GM21737 (cell line): ENCODE results near the gene MED31.
"Not testable (repeated sequence)": the region's sequence is repeated elsewhere in the genome, so short reads cannot be mapped to it uniquely, and the experiment has no call there.

Experiments used
- ATAC-seq: cut with Tn5 transposase; IDR thresholded peaks from one replicate; pipeline ENCODE4 v1.9.1; 2021; ENCODE audit warnings: mild to moderate bottlenecking, moderate library complexity; ENCODE audit not compliant: unreplicated experiment

Gene MED31

GRCh38 chr17:6677946-6678345 lies 26.5 kb upstream of the MED31 start:
- no peak for ATAC-seq

DNA sequence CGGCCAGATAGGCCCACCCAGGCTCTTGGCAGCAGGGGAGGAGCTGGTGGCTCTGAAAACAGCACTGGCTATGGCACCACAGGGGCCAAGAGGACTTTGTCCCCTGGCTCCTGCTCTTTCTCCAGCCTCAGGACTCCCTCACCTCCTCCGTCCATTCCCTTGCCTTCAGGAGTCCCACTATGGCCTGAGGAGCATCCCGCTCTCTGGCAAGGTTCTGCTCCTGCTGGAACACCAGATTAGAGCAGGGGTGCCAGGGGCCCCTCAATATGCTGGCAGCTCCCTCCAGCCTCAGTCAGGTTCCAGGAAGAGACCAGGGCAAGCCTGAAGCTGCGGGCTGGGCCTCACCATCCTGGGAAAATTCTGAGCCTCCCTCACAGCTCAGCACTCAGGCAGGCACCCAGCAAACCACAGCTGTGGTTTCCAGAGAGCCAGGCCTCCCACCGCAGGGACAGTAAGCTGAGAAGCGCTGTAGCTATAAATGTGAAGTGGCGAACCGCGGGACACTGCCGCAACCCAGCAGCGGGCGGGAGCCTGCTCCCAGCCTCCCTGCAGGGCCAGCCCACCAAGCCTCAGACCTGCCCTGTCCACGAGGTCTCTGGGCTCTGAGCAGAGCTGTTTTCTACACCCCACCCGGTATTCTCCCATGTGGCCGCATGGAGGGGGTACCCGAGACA lies 25.9 kb upstream of the MED31 start:
- ATAC-seq: no peak

DNA sequence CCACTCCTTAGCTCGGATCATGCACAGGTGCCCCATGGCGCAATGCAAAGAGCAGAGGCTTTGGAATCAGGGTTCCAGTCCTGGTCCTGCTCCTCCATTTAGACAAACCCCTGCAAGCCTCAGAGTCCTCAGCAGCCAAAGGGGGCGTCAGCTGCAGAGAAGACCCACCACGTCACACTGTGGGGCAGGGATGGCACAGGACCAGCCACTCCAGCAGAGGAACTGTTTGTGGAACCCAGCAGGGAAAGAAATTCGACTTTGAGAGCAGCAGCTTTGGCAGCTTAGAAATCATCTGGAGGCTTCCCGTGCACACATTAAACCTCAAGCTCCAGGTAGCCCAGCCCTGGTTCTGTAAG lies 25.4 kb upstream of the MED31 start:
- ATAC-seq: no peak

GRCh38 chr17:6675201-6675825 lies 23.9 kb upstream of the MED31 start:
- ATAC-seq: no peak

- ATAC-seq: no peak
These were observed 23.2 kb upstream of the MED31 start for GRCh38 chr17:6674586-6674985.

GRCh38 chr17:6671431-6671830 lies 20.0 kb upstream of the MED31 start:
- no peak for ATAC-seq

- ATAC-seq: no peak
These were observed 19.6 kb upstream of the MED31 start for GRCh38 chr17:6670999-6671398.

DNA sequence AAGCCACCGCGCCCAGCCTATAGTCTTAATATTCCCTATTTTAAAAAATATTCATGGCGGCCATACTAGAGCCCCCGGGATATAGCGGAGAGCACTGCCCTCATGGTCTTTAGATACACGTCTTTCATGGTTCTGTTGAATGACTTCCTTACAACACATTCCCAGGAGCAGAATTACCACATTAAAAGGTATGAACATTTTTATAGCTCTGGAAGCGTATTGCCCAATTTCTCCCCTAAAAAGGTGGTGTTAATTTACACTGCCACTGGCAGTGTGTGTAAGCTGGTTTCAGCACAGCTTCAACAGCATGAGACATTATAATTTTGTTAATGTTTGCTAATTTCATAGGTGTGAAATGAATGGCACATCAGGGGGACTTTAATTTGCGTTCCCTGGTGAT lies 19.2 kb upstream of the MED31 start:
- no peak for ATAC-seq

DNA sequence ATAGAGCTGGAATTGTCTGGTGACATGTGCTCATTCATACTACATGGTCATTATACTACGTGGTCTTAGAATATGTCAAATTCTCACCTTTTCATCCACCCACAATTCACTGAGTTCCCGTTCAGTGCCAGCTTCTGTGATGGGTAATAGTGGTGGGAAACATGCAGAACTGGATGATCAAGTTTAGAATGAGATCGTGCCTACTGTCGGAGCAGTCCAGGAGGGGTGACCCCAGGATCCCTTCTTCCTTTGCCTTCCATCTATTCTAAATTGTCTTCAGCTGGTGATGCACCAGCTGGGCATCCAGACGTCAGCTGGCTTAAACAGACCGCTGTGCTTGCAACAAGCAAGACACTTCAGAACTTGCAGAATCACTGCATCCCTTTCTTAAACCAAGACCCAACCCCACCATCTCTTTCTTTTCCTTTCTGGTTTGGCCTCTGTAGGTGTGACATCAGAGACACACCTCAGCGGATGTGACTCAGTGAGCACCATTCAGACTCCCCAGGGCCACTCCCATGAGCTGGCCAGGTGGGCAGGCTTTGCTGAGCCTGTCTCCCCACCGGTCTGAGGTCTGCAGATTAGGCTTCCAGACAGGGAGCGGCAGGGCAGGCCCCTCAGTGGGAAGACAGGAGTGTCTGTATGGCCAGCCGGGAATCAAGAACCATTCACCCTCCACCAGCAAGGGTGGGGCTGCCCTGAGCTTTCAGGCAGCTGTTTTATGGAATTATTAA lies 18.2 kb upstream of the MED31 start:
- ATAC-seq: no peak

- no peak for ATAC-seq
These were observed 17.5 kb upstream of the MED31 start for GRCh38 chr17:6668727-6669425.

DNA sequence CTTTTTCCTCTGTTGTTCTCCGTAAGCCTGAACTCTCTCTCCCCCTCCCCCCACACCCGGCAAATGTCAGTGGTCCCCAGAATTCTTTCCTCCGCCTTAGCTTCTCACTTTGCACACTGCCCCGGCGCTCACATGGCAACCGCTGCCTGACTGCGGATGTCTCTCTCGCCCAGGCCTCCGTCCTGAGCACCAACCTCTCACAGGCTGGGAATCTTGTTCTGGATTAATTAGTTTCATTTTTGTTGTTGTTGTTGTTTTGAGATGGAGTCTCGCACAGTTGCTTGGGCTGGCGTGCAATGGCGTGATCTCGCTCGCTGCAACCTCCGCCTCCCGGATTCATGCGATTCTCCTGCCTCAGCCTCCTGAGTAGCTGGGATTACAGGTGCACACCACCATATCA lies 16.8 kb upstream of the MED31 start:
- no peak for ATAC-seq

DNA sequence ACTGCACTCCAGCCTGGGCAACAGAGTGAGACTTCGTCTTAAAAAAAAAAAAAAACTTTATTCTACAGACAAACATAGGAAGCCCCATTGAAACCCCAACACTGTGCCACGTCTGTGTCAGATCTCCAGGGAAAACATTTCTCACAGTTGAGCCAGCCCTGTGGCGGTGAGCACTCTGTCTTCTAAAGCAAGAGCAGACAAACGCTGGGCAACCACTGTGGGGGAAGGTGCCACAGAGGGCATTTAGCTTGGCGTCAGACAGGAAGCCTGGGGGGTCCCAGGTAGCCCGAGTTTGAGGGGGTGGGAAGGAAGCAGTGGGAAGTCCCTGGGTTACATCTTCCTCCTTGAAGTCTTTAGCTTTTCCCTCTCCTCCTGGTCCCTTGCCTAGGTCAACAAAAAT lies 16.1 kb upstream of the MED31 start:
- no peak for ATAC-seq

DNA sequence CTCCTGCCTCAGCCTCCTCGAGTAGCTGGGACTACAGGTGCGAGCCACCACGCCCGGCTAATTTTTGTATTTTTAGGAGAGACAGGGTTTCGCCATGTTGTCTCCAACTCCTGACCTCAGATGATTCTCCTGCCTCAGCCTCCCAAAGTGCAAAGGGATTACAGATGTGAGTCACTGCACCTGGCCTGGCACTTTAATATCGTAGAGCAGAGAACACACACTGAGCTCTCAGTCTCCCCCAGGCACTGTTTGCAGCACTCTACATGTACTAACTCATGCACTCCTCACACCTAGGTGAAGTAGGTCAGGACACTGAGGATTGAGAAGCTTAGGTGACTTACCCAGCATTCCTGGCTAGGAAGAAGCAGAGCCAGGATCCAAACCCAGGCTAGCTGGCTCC lies 15.2 kb upstream of the MED31 start:
- no peak for ATAC-seq

DNA sequence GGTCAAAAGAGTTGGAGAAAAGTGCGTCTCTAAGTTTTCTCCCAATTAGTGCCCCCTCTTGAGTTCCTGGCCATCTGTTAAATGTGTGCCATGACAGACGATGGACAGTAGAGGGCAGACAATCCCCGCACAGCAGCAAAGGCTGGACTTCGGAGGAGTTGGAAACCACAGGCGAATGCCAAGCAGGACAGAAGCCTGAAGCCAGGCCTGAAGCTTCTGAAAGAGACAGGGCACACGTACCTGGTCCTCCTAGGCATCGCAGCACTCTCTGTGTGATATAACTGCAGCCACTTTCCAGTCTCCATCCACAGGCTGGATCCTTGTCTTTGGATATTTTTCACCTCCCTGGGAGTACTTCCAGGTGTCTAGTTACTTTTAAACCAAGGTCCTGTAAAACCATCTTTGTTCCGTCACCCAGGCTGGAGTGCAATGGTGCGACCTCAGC lies 14.7 kb upstream of the MED31 start:
- ATAC-seq: no peak

DNA sequence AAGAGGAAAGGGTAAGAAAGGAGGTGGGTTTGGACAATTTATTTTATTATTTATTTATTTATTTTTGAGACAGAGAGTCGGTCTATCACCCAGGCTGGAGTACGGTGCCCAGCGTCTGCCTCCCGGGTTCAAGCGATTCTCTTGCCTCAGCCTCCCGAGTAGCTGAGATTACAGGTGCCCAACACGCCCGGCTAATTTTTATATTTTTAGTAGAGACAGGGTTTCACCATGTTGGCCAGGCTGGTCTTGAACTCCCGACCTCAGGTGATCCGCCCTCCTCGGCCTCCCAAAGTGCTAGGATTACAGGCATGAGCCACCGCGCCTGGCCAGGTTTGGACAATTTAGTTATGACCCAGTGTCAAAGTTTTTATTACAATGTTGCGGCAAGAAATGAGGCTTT lies 11.8 kb upstream of the MED31 start:
- ATAC-seq: not testable (repeated sequence)

DNA sequence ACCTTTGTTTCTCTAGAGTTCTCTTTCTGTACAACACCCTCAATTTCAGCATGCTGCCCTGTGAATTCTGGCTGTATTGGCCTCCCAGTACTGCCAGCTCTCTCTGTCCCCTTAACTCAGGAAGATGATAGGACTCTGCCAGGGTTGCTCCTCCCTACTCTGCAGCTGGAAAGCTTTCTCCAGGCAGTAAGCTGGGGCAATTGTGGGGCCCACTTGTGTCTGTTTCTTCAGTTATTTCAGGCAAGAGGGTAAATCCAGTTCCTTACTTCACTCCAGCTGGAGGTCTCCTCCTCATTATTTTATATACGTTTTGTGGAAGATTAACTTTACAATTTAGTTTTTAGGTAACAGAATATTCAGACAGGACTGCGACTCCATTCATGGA lies 10.1 kb upstream of the MED31 start:
- no peak for ATAC-seq

GRCh38 chr17:6660805-6661463 lies 9.5 kb upstream of the MED31 start:
- ATAC-seq: peak; percentile 74

DNA sequence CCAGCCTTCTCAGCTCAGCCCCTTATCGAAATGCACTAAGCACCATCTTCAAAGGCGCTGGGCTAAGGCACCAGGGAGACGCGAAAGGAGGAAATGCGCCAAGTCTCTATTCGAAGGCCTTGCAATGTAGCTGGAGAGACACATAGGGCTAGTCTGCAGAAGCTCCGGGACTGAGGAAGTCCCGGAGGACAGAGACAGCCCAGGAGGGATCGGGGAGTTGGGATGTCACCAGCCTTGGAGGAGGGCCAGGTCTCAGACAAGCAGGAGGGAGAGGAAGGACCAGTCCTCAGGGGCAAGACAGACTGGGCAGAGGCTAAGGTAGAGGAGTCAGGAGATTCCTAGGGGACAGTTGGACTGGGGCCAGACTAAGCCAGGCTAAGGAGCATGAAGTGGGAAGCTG lies 8.7 kb upstream of the MED31 start:
- ATAC-seq: no peak

GRCh38 chr17:6658411-6658810 lies 7.0 kb upstream of the MED31 start:
- not testable (repeated sequence) for ATAC-seq

GRCh38 chr17:6657633-6658287 lies 6.4 kb upstream of the MED31 start:
- no peak for ATAC-seq
